ENCODE results near the gene GPR171. TPM values are rescaled to one million over a fixed set of nuclear protein-coding genes. Genes with fewer than 3 reads are reported as not detected.
"Not testable (repeated sequence)": the region's sequence is repeated elsewhere in the genome, so short reads cannot be mapped to it uniquely, and the experiment has no call there.

Gene GPR171
- total and polyA plus RNA-seq, 2 donors (not counting 1 experiment from before 2014, with no cell fraction given) = 0.75 to 1.1 TPM

- H3K27ac Mint-ChIP-seq = peak overlapping the region; percentile 93
- peak overlapping the region; percentile 80 for H3K4me3 Mint-ChIP-seq
- H3K27me3 ChIP-seq (replicated peaks in 1 of 4; ENCODE audit: control extremely low read depth in 1 of 4, control insufficient read depth in 3 of 4, insufficient read depth in 4 of 4, low read length in 3 of 4); H4K20me1 ChIP-seq (ENCODE audit: control insufficient read depth, insufficient read depth, low read length, poor library complexity, severe bottlenecking); H3K79me2 ChIP-seq (ENCODE audit: control insufficient read depth, insufficient read depth, low read length); intact Hi-C loops (cut with micrococcal nuclease); H3K36me3 ChIP-seq (replicated peaks in 1 of 2; ENCODE audit: control extremely low read depth in 1 of 2, control insufficient read depth in 1 of 2, extremely low read depth in 1 of 2, insufficient read depth in 2 of 2, low read length in 1 of 2); DNase-seq; H3K9me3 ChIP-seq (ENCODE audit: control extremely low read depth in 1 of 3, control insufficient read depth in 2 of 3, insufficient read depth in 1 of 3, low read length in 2 of 3); H3K27me3 Mint-ChIP-seq; H3K9me3 Mint-ChIP-seq (ENCODE audit: insufficient read depth): not testable (repeated sequence)
- ChIA-PET CTCF (interaction anchor here (2.6 to 8.5 kb wide), 5 partner anchors 14 to 157 kb away, joined by 17 to 201 read pairs (median 47); partner anchors contain the start of gene P2RY14), POLR2A (interaction anchor here (0.6 kb wide), 1 partner anchor 1074 kb away, joined by 4 read pairs; no protein-coding TSS in a partner anchor)
- ATAC-seq (ENCODE audit: low read depth) = peak; percentile 53
- H3K4me1 Mint-ChIP-seq = peaks cover 33% of the 10 kb centered on the region
- H3K4me3 ChIP-seq (ENCODE audit: control extremely low read depth in 1 of 5, extremely low read depth in 1 of 5, insufficient read depth in 1 of 5, low read depth in 2 of 5, low read length in 4 of 5) = peak overlapping the region in 2 of 5 experiments; percentile 5 to 8
- H3K4me2 ChIP-seq (replicated peaks; ENCODE audit: low read depth, low read length, poor library complexity, severe bottlenecking) = peak overlapping the region; percentile 64
- H3K4me1 ChIP-seq (ENCODE audit: control insufficient read depth in 2 of 2, insufficient read depth in 2 of 2, low read length in 2 of 2) = peaks cover 35 to 38% of the 10 kb centered on the region in 2 donors
- H3K9ac ChIP-seq (ENCODE audit: low read length) = peak overlapping the region; percentile 37
- peak overlapping the region; percentile 51 to 78 for H3K27ac ChIP-seq (ENCODE audit: low read length in 2 of 2)
- no CpG with 5 or more reads among the region's 9 CpGs for WGBS (ENCODE audit: insufficient coverage)
- H2AFZ ChIP-seq (ENCODE audit: insufficient read depth, low read depth, low read length, poor library complexity, severe bottlenecking) = peak overlapping the region; percentile 59
These were observed 32.9 kb downstream of the GPR171 start for GRCh38 chr3:151169948-151170679.

- Histone ChIP-seq H3K9me3 (ENCODE audit: control extremely low read depth in 1 of 3, control insufficient read depth in 2 of 3, insufficient read depth in 1 of 3, low read length in 2 of 3) (no peaks in the 10 kb centered on the region), H3K4me2 (replicated peaks; ENCODE audit: low read depth, low read length, poor library complexity, severe bottlenecking) (peak overlapping the region; percentile 64), H4K20me1 (ENCODE audit: control insufficient read depth, insufficient read depth, low read length, poor library complexity, severe bottlenecking) (no peaks in the 10 kb centered on the region), H3K4me1 (ENCODE audit: control insufficient read depth in 2 of 2, insufficient read depth in 2 of 2, low read length in 2 of 2) (peaks cover 35 to 38% of the 10 kb centered on the region in 2 donors), H3K36me3 (replicated peaks in 1 of 2; ENCODE audit: control extremely low read depth in 1 of 2, control insufficient read depth in 1 of 2, extremely low read depth in 1 of 2, insufficient read depth in 2 of 2, low read length in 1 of 2) (no peaks in the 10 kb centered on the region), H3K27ac (ENCODE audit: low read length in 2 of 2) (peak overlapping the region; percentile 51 to 78), H3K79me2 (ENCODE audit: control insufficient read depth, insufficient read depth, low read length) (no peaks in the 10 kb centered on the region), H3K9ac (ENCODE audit: low read length) (peak overlapping the region; percentile 37), H3K4me3 (ENCODE audit: control extremely low read depth in 1 of 5, extremely low read depth in 1 of 5, insufficient read depth in 1 of 5, low read depth in 2 of 5, low read length in 4 of 5) (peak overlapping the region in 1 of 5 experiments; percentile 8), H2AFZ (ENCODE audit: insufficient read depth, low read depth, low read length, poor library complexity, severe bottlenecking) (peak overlapping the region; percentile 59), H3K27me3 (replicated peaks in 1 of 4; ENCODE audit: control extremely low read depth in 1 of 4, control insufficient read depth in 3 of 4, insufficient read depth in 4 of 4, low read length in 3 of 4) (no peaks in the 10 kb centered on the region)
- Mint-ChIP-seq H3K27me3 (no peaks in the 10 kb centered on the region), H3K4me3 (peak overlapping the region; percentile 80), H3K9me3 (ENCODE audit: insufficient read depth) (no peaks in the 10 kb centered on the region), H3K27ac (peak overlapping the region; percentile 93), H3K4me1 (peaks cover 33% of the 10 kb centered on the region)
- DNase-seq (peak; percentile 75), ATAC-seq (ENCODE audit: low read depth) (peak; percentile 75)
- ChIA-PET POLR2A (interaction anchor here (0.6 kb wide), 1 partner anchor 1074 kb away, joined by 4 read pairs; no protein-coding TSS in a partner anchor), CTCF (interaction anchor here (0.6 to 8.5 kb wide), 25 partner anchors 9 to 1356 kb away, joined by 3 to 201 read pairs (median 7); partner anchors contain the start of gene P2RY14)
- intact Hi-C loops (cut with micrococcal nuclease) = no loop called here
- TF ChIP-seq CTCF (IDR thresholded peaks at IDR 0.05) = no peak
- TF ChIP-seq EZH2 (IDR thresholded peaks at IDR 0.05; ENCODE audit: borderline replicate concordance, insufficient read depth, low read depth, low read length, poor library complexity, severe bottlenecking) = no peak
- WGBS (ENCODE audit: insufficient coverage) = 90% methylated on average over 6 of the region's 9 CpGs
These were observed 33.6 kb downstream of the GPR171 start for GRCh38 chr3:151169262-151169947.
